ENCODE data around the gene ASIC4.

The ASIC4 gene

DNA sequence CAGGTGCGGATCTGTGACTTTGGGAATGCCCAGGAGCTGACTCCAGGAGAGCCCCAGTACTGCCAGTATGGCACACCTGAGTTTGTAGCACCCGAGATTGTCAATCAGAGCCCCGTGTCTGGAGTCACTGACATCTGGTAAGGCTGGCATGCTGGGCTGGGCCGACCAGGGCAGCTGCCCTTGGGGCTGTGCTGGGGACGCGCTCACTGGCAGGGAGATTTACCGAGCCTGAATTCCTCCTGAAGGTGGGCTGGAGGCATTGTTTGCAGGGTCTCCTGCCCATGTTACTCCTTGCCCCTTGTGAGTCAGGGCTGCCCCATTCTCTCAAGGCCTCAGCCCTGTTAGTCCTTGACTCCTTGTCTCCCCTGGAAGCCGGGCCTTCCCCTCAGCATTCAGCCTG is 34.3 kb upstream of the ASIC4 start:
- no peak for DNase-seq (ENCODE audit: low read depth)

DNA sequence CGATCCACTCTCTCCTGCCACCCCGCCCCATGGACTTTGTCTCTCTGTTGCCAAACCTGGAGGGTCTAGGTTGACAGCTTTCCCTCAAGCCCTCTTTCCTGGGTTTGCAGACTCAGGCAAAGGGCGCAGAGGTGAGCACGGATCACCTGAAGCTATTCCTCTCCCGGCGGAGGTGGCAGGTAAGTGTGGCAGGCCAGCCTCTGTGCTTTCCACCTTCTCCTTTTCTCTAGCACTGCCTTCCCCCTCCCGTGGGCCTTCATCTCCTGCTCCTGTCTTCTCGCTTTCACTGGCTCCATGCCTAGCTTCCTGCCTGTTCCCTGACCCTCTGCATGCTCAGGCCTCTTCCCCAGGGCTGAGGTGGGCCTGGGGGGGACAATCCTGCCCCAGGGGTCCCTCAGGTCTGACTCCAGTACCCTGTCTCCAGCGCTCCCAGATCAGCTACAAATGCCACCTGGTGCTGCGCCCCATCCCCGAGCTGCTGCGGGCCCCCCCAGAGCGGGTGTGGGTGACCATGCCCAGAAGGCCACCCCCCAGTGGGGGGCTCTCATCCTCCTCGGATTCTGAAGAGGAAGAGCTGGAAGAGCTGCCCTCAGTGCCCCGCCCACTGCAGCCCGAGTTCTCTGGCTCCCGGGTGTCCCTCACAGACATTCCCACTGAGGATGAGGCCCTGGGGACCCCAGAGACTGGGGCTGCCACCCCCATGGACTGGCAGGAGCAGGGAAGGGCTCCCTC is 31.4 kb upstream of the ASIC4 start:
- no peak for DNase-seq (ENCODE audit: low read depth)

GRCh38 chr2:219483451-219484342 is 30.6 kb upstream of the ASIC4 start:
- DNase-seq (ENCODE audit: low read depth): no peak

GRCh38 chr2:219484343-219485200 is 29.7 kb upstream of the ASIC4 start:
- DNase-seq (ENCODE audit: low read depth): no peak

GRCh38 chr2:219485201-219485580 is 29.1 kb upstream of the ASIC4 start:
- DNase-seq (ENCODE audit: low read depth): no peak

DNA sequence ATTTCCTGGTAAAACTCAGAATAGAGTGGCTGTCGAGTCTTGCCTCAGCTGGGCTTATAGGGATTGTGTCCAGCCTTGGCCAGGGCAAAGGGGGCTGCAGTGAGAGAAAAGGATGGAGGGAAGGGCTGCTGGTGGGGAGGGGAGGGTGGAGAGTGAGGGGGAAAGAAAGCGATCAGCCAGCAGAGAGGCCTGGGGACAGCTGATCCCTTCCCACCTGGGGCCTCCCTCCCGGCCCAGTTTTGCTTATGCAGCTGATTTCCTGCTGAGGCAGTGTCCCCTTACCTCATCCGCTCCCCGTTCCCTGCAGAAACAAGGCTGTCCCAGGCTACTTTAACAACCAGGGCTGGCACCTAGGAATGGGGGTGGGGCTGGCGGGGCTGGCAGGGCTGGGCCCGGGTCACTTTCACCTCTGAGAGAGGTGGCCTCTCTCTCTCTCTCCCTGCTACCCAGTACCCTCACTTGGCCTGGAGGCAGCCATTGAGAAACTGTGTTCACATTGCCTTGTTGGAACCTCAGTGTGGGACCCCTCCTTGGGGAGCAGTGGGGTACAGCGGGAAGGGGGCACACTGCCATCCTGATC is 27.8 kb upstream of the ASIC4 start:
- DNase-seq (ENCODE audit: low read depth): no peak

DNA sequence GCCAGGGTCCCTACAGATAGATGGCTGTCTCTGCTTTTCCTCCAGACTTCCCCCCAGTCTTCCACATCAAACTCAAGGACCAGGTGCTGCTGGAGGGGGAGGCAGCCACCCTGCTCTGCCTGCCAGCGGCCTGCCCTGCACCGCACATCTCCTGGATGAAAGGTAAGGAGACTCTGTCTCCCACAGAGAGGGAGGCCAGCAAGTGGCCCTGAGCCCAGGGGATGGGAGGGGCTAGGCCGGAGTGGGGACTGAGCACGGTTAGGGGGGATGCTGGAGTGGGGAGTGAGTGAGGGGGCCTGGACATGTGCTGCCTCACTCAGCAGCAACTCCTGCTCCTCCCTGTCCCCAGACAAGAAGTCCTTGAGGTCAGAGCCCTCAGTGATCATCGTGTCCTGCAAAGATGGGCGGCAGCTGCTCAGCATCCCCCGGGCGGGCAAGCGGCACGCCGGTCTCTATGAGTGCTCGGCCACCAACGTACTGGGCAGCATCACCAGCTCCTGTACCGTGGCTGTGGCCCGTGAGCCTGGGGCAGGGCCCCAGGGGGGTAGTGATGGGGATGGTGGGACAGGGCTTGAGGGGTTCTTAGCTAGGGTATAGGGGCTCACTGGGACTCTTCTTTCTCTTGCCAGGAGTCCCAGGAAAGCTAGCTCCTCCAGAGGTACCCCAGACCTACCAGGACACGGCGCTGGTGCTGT is 26.0 kb upstream of the ASIC4 start:
- no peak for DNase-seq (ENCODE audit: low read depth)

GRCh38 chr2:219488844-219489194 is 25.5 kb upstream of the ASIC4 start:
- DNase-seq (ENCODE audit: low read depth): no peak

DNA sequence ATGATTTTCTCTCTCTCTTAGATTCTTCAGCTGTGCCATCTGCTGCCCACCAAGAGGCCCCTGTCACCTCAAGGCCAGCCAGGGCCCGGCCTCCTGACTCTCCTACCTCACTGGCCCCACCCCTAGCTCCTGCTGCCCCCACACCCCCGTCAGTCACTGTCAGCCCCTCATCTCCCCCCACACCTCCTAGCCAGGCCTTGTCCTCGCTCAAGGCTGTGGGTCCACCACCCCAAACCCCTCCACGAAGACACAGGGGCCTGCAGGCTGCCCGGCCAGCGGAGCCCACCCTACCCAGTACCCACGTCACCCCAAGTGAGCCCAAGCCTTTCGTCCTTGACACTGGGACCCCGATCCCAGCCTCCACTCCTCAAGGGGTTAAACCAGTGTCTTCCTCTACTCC is 25.0 kb upstream of the ASIC4 start:
- no peak for DNase-seq (ENCODE audit: low read depth)

DNA sequence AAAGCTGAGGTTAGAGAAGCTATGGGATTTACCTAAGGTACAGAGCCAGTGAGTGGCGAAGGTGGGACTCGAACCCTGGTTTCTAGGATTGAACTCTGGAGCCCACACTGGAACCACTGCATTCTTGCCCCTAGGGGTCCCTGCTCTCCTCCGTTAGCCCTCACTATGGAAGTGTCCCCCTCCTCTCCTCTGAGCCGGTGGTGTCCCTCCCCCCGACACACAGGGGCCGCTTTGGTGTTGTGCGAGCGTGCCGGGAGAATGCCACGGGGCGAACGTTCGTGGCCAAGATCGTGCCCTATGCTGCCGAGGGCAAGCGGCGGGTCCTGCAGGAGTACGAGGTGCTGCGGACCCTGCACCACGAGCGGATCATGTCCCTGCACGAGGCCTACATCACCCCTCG is 24.1 kb upstream of the ASIC4 start:
- no peak for DNase-seq (ENCODE audit: low read depth)

- DNase-seq (ENCODE audit: low read depth): no peak
These were observed 23.6 kb upstream of the ASIC4 start for GRCh38 chr2:219490600-219491130.

DNA sequence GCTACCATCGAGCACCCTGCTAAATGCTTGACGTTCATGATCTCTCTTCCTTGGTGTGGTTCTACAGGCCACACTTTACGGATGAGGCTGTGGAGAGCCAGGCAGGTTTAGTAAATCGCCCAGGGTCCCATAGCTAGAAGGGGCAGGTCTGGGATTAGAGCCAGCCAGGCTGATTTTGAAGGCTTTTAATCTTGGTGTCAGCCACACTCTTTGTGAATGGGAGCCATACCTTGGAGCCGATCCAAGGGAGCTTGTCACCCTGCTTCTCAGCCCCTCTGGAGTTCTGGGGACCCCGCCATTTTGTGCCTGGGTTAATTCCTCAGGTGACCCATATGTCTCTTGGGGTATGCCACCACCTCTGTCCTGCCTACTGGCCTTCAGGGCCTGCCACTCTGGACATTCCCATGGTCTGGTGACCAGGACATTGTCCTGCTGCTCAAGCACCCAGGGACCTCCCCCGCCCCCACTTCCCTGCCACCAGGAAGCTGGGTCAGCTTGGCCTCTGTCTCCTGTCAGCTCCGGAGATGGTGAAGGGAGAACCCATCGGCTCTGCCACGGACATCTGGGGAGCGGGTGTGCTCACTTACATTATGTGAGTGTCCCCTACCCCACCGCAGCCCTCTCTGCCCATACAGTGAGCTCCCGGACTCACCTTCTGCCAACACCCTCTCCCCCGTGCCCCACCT is 22.9 kb upstream of the ASIC4 start:
- no peak for DNase-seq (ENCODE audit: low read depth)

GRCh38 chr2:219492575-219492974 is 21.7 kb upstream of the ASIC4 start:
- no peak for DNase-seq (ENCODE audit: low read depth)

DNA sequence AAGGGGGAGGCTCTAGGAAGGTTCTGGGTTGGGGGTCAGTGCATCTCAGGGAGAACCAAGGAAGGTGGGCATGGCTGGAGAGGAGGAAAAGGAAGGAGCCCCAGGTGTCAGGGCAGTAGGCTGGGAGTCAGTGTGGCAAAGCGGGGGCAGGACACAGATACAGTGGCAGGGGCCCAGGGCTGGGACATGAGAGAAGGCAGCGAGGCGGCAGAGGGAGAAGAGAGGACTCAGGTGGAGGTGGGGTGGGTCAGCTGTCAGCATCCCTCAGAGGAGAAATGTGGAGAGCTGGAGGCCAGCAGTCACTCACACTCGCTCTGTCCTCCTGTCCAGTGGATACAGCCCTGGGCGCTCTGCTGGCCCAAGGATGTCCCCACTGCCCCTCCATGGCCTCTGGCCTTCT is 21.2 kb upstream of the ASIC4 start:
- DNase-seq (ENCODE audit: low read depth): no peak

DNA sequence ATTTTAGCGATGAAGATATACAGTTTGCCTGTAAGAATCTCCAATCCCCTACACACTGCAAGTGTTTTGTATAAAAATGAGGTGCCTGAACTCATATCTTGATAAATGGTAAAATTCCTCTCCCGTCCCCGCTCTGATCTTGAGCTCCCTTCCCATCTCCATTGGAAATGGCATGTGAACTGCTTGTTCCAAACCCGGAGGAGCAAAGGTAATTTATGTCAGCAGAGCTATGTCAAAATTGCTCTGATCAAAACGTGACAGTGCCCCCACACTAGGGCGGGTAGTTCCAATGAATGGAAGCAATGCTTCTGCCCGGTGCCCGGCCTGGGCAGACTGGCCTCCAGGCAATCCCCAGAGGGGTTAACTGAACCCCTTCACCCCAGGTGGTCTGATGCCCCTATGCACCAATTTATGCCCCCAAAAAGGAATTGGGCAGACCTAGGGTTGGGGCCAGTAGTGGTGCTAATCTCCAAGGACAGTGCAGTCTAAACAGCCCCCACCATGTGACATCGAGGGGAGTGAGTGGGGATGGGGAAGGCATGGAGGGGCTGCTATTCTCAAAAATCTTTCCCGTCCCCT is 19.2 kb upstream of the ASIC4 start:
- no peak for DNase-seq (ENCODE audit: low read depth)

- peak; percentile 37 for DNase-seq (ENCODE audit: low read depth)
These were observed 18.7 kb upstream of the ASIC4 start for GRCh38 chr2:219495531-219496122.

DNA sequence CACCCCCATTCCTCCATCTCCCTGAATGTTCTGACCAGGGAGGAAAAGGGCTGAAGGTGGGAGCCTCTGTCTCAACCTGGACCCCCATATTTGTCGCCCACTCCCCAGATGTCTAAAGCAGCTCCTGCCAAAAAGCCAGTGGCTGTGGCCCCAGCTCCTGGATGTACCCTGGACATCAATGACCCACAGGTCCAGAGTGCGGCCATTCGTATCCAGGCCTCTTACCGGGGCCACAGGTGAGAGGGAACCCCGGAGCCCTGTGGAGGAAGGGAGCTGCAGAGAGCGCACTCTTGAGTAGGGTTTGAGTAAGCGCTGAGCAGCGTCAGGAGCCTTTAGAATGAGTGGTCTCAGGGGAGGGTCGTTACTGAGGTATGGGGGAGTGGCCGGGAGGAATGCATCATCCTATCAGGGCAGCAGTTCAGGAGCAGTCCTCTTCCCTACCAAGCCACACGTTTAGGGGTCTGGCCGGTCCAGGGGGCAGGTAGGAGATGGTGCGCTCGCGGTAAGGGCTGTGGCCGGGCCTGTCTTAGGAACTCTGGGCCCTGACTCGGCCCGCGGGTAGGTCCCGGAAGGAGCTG is 17.9 kb upstream of the ASIC4 start:
- DNase-seq (ENCODE audit: low read depth): no peak

DNA sequence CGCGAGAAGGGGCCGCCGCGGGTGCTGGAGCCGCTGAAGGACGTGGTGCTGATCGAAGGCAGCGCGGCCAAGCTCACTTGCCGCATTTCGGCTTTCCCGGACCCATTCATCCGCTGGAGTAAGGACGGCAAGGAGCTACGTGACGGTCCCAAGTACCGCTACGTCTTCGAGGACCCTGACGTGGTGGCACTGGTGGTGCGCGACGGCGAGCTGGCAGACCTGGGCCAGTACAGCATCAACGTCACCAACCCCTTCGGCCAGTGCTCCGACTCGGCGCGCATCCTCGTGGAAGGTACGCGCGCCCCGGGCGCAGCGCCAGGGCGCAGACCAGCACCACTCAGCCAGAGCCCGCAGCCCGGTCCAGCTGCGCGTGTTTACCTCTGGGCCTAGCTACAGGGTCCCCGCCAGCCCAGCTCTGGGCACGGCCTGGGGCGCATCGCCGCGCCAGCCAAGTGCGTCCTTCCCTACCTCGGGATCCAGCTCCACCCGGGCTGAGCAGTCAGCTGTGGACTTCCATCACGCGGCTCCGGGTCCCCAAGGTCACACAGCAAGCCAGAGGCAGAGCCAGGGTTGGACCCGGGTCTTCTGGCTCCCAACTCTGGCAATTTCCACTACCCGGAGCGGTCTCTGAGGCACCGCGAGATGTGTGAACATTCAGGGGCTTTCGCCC is 17.3 kb upstream of the ASIC4 start:
- no peak for DNase-seq (ENCODE audit: low read depth)

All from activated T-cell treated with anti-CD3 and anti-CD28 coated beads for 1 hour (primary cell).